ACHN (cell line): ENCODE data around the gene PCBP4.
"Not testable (repeated sequence)": the region's sequence is repeated elsewhere in the genome, so short reads cannot be mapped to it uniquely, and the experiment has no call there.

ENCODE experiments used
- DNase-seq: peaks from one replicate; pipeline ENCODE4 v3.0.0-alpha.2; 2015
- in situ Hi-C: cut with HindIII; loops from 2 replicates; pipeline ENCODE4 v1.10.0; 2017; ENCODE audit warnings: low sequenced_read_pairs, low pct_ligation_motif_present, low pct_unique_long_range_greater_than_20kb

The PCBP4 gene

DNA sequence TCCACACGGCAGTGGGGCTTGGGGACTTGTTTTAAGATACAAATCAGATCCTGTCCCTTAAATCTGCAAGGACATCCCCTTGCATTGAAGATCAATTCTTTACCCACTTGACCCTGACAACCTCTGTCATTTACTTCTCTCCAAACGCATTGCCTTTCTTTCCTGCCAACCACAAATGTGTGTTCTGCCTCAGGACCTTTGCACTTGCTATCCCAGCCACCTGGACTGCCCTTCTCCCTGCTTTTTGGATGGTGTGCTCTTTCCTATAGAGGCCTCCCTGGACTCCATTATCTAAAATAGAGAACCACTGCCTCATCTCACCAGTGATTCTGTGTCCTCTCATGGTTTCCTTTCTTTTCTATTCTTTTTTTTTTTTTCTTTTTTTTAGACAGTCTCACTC, 29.9 kb upstream of the PCBP4 start:
- no peak for DNase-seq
- in situ Hi-C loops = no loop called here

DNA sequence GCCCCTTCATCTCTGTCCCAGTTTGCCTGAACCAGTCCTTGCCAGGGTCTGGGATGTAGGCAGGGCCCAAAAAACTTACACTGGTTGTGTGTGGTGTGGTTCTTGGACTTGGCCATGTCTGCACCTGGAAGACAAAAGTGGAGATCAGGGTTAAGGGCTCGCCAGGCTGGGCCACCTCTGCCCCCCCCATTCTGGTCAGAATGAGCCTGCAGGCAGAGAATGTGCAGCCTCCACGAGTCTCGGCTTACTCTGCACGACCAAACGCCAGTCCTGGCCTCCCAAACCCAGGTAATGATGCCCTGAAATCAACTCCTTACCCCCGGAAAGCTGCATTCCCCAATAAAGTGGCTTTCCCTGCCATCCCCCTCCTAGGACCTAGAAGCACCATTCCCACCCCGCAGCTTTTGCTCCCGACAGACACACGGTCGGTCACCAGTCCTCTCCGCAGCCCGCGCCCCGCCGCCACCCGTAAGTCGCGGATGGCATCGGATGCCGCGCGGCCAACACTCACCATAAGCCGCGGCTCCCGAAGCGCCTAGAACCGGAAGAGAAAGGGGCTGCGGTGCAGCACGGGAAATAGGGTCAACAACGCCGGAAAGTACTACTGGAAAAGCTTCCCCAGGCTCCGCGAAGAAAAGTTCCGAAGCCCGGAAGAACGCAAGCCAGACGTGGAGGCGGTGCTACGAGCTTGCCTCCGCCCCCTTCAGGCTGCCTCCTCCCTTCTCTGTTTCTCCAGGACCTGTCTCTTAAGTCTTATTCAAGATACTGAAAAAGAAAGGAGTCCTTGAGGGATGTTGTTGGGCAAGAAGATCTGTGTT, 28.3 kb upstream of the PCBP4 start, which contains the start of gene RPL29:
Gene RPL29, minus strand, starts transcription at position 550 of the 818 bp plus-strand sequence. Its CDS starts 434 bp downstream, at position 116.
- peak; percentile 92 for DNase-seq
- in situ Hi-C loops = no loop called here

DNA sequence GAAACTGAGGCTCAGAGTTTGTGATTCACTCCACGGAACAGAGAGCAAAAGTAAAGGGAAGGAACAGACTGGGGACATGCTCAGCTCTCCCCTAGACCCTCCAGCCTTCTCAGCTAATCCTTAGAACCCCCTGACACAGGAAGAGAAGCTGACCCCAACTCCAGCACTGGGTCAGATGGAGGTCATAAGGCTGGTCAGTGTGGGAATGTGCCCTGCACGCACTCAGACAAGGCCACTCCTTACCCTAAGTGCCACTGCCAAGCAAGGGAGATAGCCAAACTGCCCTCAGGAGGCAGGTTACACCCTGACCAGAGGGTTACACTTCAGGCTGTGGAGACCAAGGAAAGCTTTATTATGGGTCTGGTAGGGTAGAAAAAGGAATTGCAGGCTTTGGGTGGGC, 27.3 kb upstream of the PCBP4 start:
- no peak for DNase-seq
- in situ Hi-C loops = no loop called here

DNA sequence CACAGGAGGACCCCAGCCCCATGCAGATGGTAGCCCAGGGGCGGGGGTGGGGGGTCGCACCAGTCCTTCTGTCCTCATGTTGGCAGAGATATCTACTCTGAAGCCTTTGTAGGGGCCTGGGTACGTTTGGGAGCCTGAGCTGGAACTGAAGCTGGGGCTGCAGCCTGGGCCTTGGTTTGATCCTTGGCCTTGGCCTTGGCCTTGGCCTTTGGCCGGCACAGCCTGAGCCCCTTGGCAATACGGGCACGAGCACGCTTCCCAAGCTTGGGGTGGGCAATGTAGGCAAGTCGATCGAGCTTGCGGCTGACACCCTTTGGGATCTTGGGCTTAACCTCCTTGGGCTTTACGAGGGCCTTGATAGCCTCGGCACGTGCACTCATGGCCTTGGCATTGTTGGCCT, 26.4 kb upstream of the PCBP4 start:
- in situ Hi-C loops, DNase-seq: not testable (repeated sequence)

DNA sequence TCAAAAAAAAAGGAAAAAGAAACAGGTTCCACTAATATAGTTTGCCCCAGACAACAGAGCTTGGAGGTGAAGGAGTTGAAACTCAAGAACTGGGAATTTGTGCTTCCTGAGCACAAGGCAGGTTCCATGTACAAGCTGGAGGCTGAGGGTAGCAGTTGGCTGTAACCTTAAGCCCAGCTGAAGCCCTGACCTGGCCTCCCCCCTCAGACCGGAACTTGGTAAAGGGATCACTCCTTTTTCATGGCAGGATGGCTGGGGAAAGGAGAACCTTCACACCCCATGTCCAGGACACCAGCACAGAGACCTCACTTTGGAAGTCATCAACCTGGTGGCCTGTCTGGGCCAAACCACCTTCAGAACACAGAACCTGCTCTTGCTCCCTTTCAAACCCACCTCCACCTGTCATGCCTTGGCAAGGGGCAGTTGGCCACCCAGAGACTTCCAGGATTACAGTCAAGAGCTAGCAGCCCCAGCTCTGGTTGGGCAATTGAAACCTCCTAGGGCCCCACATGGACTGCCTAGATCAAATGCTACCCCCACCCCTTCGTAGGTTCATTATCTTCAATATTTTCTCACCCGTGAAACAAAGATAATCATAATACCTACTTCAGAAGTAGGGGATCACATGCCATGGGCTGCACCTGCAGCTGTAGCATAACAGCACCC, 24.9 kb upstream of the PCBP4 start:
- in situ Hi-C loops = no loop called here
- DNase-seq = no peak

DNA sequence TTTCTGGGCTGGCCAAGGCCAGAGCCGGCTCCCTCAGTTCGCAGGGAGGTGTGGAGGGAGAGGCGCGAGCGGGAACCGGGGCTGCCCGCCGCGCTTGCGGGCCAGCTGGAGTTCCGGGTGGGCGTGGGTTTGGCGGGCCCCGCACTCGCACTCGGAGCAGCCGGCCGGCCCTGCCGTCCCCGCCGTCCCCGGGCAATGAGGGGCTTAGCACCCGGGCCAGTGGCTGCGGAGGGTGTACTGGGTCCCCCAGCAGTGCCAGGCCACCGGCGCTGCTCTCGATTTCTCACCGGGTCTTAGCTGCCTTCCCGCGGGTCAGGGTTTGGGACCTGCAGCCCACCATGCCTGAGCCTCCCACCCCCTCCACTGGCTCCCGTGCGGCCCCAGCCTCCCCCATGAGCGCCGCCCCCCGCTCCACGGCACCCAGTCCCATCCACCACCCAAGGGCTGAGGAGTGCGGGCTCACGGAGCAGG, 23.3 kb upstream of the PCBP4 start:
- DNase-seq, in situ Hi-C loops: not testable (repeated sequence)

DNA sequence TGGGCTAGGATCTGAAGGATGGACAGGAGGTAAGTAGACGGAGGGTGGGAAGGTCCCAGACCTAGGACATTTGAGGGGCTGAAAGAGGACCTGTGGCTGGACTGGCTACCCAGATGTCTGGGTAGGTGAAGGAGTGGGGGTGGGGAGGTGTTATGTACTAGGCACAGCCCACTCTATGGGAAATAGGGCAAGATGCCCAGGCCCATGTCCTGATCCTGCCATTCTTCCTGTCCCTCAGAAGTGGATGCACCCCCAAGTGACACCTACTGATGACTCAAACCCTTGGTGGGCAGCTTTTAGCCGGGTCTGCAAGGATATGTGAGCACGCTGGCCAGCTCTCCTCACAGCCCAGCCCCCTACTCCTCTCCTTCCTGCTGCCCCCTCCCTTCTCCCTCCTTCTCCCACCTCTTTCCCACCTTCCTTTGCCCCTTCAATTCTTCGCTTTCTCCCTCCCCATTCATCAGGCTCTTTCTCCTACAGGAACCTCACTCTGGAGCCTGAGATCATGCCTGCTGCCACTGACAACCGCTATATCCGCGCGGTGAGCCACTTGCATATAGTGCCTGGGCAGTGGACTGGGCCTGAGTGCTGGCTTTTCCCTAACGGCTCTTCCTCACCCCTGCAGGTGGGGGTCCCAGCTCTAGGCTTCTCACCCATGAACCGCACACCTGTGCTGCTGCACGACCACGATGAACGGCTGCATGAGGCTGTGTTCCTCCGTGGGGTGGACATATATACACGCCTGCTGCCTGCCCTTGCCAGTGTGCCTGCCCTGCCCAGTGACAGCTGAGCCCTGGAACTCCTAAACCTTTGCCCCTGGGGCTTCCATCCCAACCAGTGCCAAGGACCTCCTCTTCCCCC, 21.3 kb upstream of the PCBP4 start:
- in situ Hi-C loops = no loop called here
- DNase-seq = no peak

DNA sequence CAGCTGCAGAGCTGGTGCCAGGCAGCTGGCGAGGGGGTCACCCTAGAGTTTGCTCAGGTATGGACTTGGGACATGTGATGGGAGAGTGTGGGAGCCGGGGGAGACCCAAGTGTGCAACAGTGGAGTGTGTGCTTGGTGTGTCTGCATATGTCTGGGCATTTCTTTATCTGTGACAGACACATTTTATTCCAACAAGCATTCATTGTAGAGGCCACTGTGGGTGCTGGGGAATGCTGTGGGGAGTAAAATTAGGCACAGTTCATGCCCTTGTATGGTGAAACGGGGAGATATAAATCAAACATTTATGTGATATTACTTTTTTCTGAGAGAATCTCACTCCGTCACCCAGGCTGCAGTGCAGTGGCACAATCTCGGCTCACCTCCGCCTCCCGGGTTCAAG, 20.3 kb upstream of the PCBP4 start:
- no peak for DNase-seq
- in situ Hi-C loops = no loop called here

DNA sequence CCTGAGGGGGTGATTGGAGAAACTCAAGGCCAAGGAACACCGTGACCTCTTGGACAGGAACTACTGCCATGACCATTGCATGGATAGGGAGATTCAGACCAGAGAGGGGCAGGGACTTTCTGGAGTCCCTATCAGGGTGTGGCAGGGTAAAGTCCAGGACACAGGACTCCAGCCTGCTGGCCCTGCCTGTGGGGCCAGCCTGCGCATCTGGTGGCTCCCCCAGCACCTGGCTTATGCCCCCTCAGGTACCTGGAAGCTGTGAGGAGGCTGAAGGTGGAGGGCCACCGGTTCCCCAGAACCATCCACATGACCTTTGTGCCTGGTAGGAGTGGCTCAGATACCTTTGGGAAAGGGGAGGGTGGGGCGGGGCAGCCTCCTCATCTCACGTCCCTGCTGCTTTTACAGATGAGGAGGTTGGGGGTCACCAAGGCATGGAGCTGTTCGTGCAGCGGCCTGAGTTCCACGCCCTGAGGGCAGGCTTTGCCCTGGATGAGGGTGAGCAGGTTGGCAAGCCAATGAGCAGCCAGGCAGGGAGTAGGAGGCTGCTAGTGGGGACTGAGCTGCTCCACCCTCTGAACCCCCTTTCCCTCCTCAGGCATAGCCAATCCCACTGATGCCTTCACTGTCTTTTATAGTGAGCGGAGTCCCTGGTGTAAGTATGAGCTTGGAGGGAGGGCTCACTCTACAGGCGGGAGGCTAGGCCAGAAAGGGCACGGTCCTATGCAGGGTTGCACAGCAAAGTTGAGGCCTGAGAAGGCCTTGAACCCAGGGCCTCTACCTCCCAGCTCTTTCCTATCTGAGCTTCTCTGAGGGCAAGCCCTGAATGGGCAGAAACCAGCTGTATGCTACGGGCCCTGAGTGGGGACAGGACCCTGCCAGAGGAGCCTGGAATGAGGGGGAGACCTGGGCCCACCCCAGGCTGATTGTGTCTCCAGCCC, 19.0 kb upstream of the PCBP4 start:
- DNase-seq = no peak
- in situ Hi-C loops = no loop called here

DNA sequence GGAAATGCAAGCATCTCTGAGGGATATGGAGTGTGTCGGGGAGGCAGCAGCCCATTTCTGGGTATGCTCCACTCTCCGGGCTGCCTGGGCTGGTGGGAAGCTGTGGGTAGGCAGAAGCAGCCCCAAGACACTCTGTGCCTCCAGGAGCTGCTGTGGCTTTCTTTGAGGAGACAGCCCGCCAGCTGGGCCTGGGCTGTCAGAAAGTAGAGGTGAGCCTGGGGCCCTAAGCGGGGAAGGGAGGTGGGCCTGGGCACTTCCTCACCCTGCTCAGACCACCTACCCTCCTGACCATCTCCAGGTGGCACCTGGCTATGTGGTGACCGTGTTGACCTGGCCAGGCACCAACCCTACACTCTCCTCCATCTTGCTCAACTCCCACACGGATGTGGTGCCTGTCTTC, 17.8 kb upstream of the PCBP4 start:
- in situ Hi-C loops = no loop called here
- DNase-seq = no peak

DNA sequence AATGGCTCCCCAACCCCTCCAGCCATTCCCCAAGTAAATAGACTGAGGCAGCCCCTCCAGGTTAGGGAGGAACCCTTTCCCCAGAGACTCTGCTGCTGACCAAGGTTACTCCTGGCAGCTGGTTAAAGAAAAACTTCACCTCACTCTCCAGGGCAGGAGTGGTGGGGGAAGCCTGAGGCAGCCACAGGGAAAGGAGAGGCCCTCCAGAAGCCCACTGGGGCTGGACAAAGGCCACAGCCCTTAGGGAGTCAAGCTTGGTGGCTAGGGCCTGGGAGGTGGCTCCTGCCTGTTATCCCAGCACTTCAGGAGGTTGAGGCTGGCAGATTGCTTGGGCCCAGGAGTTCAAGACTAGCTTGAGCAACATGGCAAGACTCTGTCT, 17.0 kb upstream of the PCBP4 start:
- in situ Hi-C loops = no loop called here
- DNase-seq = no peak

DNA sequence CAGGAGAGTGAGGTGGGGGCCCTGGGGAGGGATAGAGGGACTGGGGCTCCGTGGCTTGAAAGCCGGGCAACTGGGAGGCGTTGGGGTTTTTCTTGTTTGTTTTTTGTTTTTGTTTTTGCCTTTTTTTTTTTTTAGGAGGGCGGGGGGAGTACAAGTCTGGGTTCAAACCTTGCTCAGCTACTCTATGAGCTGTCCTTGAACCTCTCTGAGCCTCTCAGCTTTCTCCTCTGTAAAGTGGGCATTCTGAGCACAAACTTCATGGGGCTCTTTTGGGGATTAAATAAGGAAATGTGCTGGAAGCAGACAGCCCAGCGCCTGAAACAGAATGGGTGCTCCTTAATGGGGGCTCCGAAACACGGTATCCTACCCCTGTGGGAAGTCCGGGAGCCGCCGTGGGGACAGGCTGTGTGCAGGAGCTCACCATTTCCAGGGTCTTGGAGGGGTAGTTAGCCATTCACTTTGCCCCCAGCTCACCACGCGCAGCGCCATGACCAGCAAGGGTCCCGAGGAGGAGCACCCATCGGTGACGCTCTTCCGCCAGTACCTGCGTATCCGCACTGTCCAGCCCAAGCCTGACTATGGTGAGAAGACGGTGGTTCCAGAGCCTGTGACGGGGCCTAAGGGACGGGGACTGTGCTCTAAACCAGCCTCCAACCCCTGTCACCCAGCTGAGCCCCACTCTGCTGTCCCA, 16.5 kb upstream of the PCBP4 start:
- DNase-seq = no peak
- in situ Hi-C loops = no loop called here

DNA sequence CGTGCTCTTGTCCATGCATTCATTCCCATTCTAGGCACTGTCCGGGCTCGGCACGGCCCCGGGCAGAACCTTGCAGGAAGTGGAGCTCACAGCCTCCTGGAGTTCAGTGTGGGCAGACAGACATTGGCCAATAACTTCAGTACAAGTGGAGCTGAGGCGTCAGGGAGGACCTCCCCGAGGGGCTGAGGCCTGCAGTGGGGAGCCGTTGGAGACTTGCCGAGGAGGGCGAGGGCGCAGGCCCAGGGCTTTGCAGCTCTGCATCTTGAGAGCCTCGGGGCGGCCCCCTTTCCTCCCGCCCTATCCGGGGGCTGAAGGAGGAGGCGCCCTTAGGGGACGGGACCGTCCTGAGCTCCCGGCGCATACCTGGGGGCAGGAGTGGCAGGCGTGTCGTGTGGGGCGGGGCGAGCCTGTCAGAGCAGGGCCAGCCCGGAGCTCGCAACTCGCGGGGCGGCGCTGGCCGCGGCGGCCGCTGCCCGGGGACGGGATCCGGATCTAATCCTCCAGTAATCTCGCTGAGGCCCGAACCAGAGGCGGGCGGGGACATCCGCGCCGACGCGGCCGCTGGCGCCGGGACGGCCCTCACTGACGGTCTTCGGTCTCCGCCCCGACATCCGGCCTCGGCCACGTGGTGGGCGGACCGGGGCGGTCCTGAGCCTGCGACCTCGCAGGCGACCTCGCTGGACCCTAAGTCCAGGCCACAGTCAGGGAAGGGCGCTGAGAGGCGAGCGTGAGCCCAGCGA, 15.8 kb upstream of the PCBP4 start, which contains the start of gene ACY1:
Gene ACY1, plus strand, starts transcription at position 698 of the 740 bp plus-strand sequence. CDS start 530 bp downstream, outside the sequence.
- in situ Hi-C loops = no loop called here
- peak; percentile 89 for DNase-seq

DNA sequence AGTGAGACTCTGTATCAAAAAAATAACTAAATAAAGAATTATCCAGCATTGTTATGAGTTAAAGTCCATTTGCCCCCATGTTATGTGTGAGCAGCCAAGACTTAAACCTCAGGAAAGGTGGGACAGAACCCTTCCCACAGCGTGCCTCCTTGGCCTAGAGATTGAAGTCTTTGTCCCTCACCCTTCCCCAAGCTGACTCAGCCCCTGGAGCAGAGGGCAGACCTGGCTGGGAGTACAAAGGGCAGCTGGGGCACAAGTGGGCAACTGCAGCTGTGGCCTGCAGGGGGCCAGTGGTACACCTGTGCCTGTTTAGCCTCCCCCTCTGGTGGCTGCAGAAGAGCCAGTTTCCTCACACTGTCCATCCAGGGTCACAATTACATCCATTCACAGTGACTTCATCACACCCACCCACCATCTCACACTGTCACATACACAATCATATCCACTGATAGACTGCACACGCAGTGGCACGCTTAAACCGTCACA, 15.1 kb upstream of the PCBP4 start:
- in situ Hi-C loops = no loop called here
- DNase-seq = peak; percentile 78

DNA sequence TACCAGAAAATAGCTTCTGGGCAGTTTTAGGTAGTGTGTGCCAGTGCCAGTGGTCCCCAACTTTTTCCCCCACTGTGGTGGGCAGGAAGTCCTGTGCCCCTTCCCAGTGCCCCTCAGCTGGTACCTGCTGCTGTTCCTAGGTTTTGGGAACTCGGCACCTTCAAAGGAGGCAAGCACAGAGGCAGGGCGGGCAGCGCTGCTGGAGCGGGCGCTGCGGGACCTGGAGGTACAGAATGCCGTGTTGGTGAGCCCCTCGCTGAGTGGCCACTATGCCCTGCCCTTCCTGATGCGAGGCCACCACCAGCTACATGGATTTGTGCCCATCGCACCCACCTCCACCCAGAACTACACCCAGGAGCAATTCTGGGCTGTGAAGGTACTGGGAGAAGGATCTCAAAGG, 13.0 kb upstream of the PCBP4 start:
- DNase-seq = no peak
- in situ Hi-C loops = no loop called here

DNA sequence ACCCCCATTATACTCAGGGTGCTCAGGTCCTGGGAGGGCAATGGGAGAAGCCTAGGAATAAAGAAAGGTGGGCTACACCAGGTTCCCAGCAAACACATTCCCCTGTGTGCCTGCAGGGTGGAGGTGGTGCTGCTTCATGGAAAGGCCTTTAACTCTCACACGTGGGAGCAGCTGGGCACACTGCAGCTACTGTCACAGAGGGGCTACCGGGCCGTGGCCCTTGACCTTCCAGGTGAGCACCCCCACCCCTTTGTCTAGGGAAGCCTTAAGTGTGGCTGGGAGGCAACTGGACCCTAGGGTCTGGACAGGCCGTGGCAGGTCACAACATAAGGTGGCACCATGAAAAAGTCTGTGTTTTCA, 10.9 kb upstream of the PCBP4 start:
- no peak for DNase-seq
- in situ Hi-C loops = no loop called here
